Stimulated activated CD8-positive, alpha-beta memory T cell treated with anti-CD3 and anti-CD28 coated beads, Interleukin-7, amount 100 ng/mL, for 24 hours (primary cell): ENCODE measurements around the gene PIH1D2.
A peak's percentile ranks its signal among the peaks of the same experiment; 100 is the strongest.
"Not testable (repeated sequence)": the region's sequence is repeated elsewhere in the genome, so short reads cannot be mapped to it uniquely, and the experiment has no call there.

ENCODE experiments used
- DNase-seq: peaks from one replicate; pipeline ENCODE4 v3.0.0-alpha.2; 2020; ENCODE audit warnings: low read depth

Gene PIH1D2

GRCh38 chr11:112073941-112074811 is at the start of gene PIH1D2, which contains the start of gene NKAPD1:
TSS of gene PIH1D2 (minus strand) at chr11:112074017. CDS start at chr11:112073174, 843 bp downstream.
TSS of gene NKAPD1 (plus strand) at chr11:112074299. CDS start at chr11:112075575, 1,276 bp downstream.
- DNase-seq = peak; percentile 53

GRCh38 chr11:112123129-112123528 is 49.3 kb upstream of the PIH1D2 start:
- no peak for DNase-seq

GRCh38 chr11:112121981-112122615 is 48.3 kb upstream of the PIH1D2 start:
- no peak for DNase-seq

GRCh38 chr11:112118176-112118575 is 44.4 kb upstream of the PIH1D2 start:
- DNase-seq = no peak

- no peak for DNase-seq
These were observed 41.6 kb upstream of the PIH1D2 start for GRCh38 chr11:112115386-112115785.

GRCh38 chr11:112114460-112114859 is 40.6 kb upstream of the PIH1D2 start:
- no peak for DNase-seq

- DNase-seq = no peak
These were observed 40.0 kb upstream of the PIH1D2 start for GRCh38 chr11:112113539-112114457.

- DNase-seq = no peak
These were observed 32.3 kb upstream of the PIH1D2 start for GRCh38 chr11:112106070-112106469.

GRCh38 chr11:112103446-112103845 is 29.6 kb upstream of the PIH1D2 start:
- no peak for DNase-seq

GRCh38 chr11:112100462-112100861 is 26.6 kb upstream of the PIH1D2 start:
- DNase-seq = no peak

- no peak for DNase-seq
These were observed 24.1 kb upstream of the PIH1D2 start for GRCh38 chr11:112097734-112098528.

- no peak for DNase-seq
These were observed 22.4 kb upstream of the PIH1D2 start for GRCh38 chr11:112096194-112096593.

GRCh38 chr11:112095302-112095701 is 21.5 kb upstream of the PIH1D2 start:
- not testable (repeated sequence) for DNase-seq

- DNase-seq = no peak
These were observed 13.4 kb upstream of the PIH1D2 start for GRCh38 chr11:112087212-112087611.

- peak; percentile 90 for DNase-seq
These were observed 12.8 kb upstream of the PIH1D2 start, which contains the start of the genes SDHD and TIMM8B for GRCh38 chr11:112086422-112087191. TSS of gene SDHD (plus strand) at chr11:112086873. CDS start at chr11:112086908, 35 bp downstream. TSS of gene TIMM8B (minus strand) at chr11:112086756. CDS start at chr11:112086723, 33 bp downstream.

- DNase-seq = peak; percentile 8
These were observed 12.1 kb upstream of the PIH1D2 start for GRCh38 chr11:112085822-112086421.

- DNase-seq = no peak
These were observed 8.9 kb upstream of the PIH1D2 start for GRCh38 chr11:112082729-112083128.

GRCh38 chr11:112062923-112063322 is 10.9 kb downstream of the PIH1D2 start:
- no peak for DNase-seq

GRCh38 chr11:112058103-112058502 is 15.7 kb downstream of the PIH1D2 start:
- no peak for DNase-seq

- DNase-seq = no peak
These were observed 16.6 kb downstream of the PIH1D2 start for GRCh38 chr11:112057170-112057569.
